GM12865 (cell line): ENCODE data around the gene SLC25A48.

Experiments
- DNase-seq: peaks from one replicate; pipeline ENCODE4 v3.0.0; 2010; ENCODE audit warnings: low read depth
- H3K4me3 ChIP-seq: 2 replicates; pipeline ENCODE4 v1.5.1; 2011; ENCODE audit warnings: mild to moderate bottlenecking, low read depth, low read length, control low read depth
- CTCF ChIP-seq: IDR thresholded peaks from 2 replicates; pipeline ENCODE4 v1.5.1; 2011; ENCODE audit warnings: low read length, control low read depth, low read depth, inconsistent platforms; ENCODE audit not compliant: insufficient read depth; ENCODE audit errors: missing control alignments

Gene SLC25A48

GRCh38 chr5:135894789-135895188 lies 60.3 kb downstream of the SLC25A48 start:
- no peak for DNase-seq

GRCh38 chr5:135895474-135896006 lies 61.1 kb downstream of the SLC25A48 start, which contains the start of gene IL9:
IL9 (minus strand) TSS chr5:135895841; CDS start chr5:135895816, 25 bp downstream.
- H3K4me3 ChIP-seq, result no peak within 1 kb of the TSS
- TF ChIP-seq CTCF, result no peak
- no peak for DNase-seq

More at GRCh38 chr5:135894789-135895188, 60.3 kb downstream of the SLC25A48 start:
- H3K4me3 ChIP-seq, result no peak overlapping the region
- TF ChIP-seq CTCF, result no peak

GRCh38 chr5:135898651-135899050 lies 64.2 kb downstream of the SLC25A48 start:
- no peak overlapping the region for H3K4me3 ChIP-seq
- no peak for DNase-seq
- no peak for TF ChIP-seq CTCF

DNA sequence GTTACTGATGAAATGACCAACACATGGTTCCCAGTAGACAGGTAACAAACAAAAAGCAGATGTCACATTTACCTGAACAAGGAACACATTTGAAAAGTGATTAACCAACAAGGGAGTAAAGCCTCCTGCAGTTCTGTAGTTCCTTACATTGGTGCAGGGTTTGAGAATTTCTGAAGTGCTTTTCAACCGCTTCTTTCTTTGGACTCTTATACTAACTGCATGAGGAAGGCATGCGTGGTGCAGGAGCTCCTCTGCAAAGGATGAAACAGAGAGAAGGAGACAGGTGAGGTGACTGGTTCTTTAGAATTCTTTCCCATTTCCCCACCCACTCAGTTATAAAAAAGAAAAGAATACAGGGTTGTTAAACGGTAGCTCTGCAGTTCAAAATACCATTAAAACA lies 65.8 kb downstream of the SLC25A48 start:
- no peak overlapping the region for H3K4me3 ChIP-seq
- no peak for DNase-seq
- TF ChIP-seq CTCF, result no peak

DNA sequence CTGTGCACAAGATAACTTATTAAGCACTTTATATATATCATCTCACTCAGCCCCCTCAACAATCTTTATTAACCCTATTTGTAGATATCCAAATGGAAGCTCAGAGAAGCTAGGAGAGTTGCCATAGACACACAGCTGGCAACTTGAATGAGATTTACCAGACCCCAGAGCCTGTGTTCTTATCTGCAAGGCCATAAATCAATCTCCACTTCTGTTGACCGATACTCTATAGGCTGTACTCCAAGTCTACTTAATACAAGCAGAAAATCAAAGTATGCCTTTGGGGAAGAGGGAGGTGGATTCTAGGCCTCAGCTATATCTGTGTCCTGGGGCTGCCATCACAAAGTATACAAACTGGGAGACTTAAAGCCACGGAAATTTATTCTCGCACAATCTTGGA lies 67.2 kb downstream of the SLC25A48 start:
- DNase-seq, result no peak
- H3K4me3 ChIP-seq, result no peak overlapping the region
- no peak for TF ChIP-seq CTCF

- TF ChIP-seq CTCF, result no peak
- H3K4me3 ChIP-seq, result no peak overlapping the region
- DNase-seq, result no peak
These were observed 70.7 kb downstream of the SLC25A48 start for GRCh38 chr5:135905144-135905543.
